GM13977 (cell line): ENCODE data around the gene FLNA.

Experiments used
- DNase-seq: peaks from one replicate; pipeline ENCODE4 v3.0.0; 2012; ENCODE audit warnings: low spot score
- CTCF ChIP-seq: IDR thresholded peaks from 2 replicates; pipeline ENCODE4 v1.5.1; 2012; ENCODE audit warnings: mild to moderate bottlenecking, control low read depth; ENCODE audit not compliant: insufficient read depth; ENCODE audit errors: extremely low read depth, missing control alignments
- in situ Hi-C: fragments of 300-500 bp; cut with MboI; formaldehyde crosslinking; loops from one replicate; pipeline ENCODE4 v1.12.0; 2022; ENCODE audit warnings: low sequenced_read_pairs, low pct_unique_long_range_greater_than_20kb, mixed read lengths, inconsistent platforms; ENCODE audit not compliant: unreplicated experiment

The FLNA gene

GRCh38 chrX:154383359-154384283 is 9.2 kb upstream of the FLNA start:
- no peak for DNase-seq
- TF ChIP-seq CTCF: no peak
- in situ Hi-C loops: no loop called here

GRCh38 chrX:154382483-154383069 is 8.1 kb upstream of the FLNA start:
- DNase-seq: no peak
- in situ Hi-C loops: no loop called here
- no peak for TF ChIP-seq CTCF

- TF ChIP-seq CTCF: no peak
- in situ Hi-C loops: no loop called here
- DNase-seq: no peak
These were observed 6.8 kb upstream of the FLNA start for GRCh38 chrX:154381271-154381670.

GRCh38 chrX:154380787-154381186 is 6.4 kb upstream of the FLNA start:
- in situ Hi-C loops: no loop called here
- no peak for DNase-seq
- no peak for TF ChIP-seq CTCF

- TF ChIP-seq CTCF: no peak
- no peak for DNase-seq
- in situ Hi-C loops: no loop called here
These were observed 5.7 kb upstream of the FLNA start for GRCh38 chrX:154380153-154380552.

- no peak for TF ChIP-seq CTCF
- in situ Hi-C loops: no loop called here
- DNase-seq: no peak
These were observed 5.1 kb upstream of the FLNA start for GRCh38 chrX:154379569-154379951.
